OCI-LY7 (cell line): Measurements from ENCODE around the gene ANKDD1A.

Experiments
- EZH2phosphoT487 ChIP-seq: fragments of 200-600 bp; sonication (generic); IDR thresholded peaks from 2 replicates; pipeline ENCODE4 v1.6.1; 2018; ENCODE audit warnings: low read depth, borderline replicate concordance, mild to moderate bottlenecking, mixed run types, antibody characterized with exemption, low read length, moderate library complexity, mixed read lengths
- TF ChIP-seq, protein P1 (sequence below): fragments of 200-600 bp; sonication (generic); conservative IDR thresholded peaks from 2 replicates; pipeline ENCODE4 v1.5.1; 2014; ENCODE audit warnings: mild to moderate bottlenecking, antibody characterized with exemption, low read length, moderate library complexity, mixed read lengths

DNA sequence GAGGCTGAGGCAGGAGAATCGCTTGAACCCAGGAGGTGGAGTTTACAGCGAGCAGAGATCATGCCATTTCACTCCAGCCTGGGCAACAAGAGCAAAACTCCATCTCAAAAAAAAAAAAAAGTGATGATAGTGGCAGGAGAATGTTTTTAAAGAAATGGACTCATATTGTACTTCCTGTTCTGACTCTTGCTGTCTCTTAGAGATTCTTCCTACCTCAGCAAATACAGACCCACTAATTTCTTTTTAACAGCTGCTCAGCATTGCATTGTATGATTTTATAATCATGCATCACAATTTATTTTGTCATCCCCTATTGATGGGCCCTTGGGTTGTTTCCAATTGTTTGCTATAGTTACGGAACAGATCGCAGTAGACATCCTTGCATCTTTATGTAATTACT lies 8.8 kb upstream of the ANKDD1A start:
- TF ChIP-seq, protein P1, sequence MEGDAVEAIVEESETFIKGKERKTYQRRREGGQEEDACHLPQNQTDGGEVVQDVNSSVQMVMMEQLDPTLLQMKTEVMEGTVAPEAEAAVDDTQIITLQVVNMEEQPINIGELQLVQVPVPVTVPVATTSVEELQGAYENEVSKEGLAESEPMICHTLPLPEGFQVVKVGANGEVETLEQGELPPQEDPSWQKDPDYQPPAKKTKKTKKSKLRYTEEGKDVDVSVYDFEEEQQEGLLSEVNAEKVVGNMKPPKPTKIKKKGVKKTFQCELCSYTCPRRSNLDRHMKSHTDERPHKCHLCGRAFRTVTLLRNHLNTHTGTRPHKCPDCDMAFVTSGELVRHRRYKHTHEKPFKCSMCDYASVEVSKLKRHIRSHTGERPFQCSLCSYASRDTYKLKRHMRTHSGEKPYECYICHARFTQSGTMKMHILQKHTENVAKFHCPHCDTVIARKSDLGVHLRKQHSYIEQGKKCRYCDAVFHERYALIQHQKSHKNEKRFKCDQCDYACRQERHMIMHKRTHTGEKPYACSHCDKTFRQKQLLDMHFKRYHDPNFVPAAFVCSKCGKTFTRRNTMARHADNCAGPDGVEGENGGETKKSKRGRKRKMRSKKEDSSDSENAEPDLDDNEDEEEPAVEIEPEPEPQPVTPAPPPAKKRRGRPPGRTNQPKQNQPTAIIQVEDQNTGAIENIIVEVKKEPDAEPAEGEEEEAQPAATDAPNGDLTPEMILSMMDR: no peak
- no peak for TF ChIP-seq EZH2phosphoT487
